ENCODE results near the gene PRKCB.

The PRKCB gene

GRCh38 chr16:23868136-23868535, 32.4 kb downstream of the PRKCB start:
- H3K4me3 ChIP-seq (ENCODE audit: low read depth, low read length) = no peak overlapping the region
- in situ Hi-C loops (cut with HindIII; ENCODE audit: low sequenced_read_pairs) = no loop called here
- no peak for DNase-seq (ENCODE audit: low read depth, low spot score)
- TF ChIP-seq, protein P1, sequence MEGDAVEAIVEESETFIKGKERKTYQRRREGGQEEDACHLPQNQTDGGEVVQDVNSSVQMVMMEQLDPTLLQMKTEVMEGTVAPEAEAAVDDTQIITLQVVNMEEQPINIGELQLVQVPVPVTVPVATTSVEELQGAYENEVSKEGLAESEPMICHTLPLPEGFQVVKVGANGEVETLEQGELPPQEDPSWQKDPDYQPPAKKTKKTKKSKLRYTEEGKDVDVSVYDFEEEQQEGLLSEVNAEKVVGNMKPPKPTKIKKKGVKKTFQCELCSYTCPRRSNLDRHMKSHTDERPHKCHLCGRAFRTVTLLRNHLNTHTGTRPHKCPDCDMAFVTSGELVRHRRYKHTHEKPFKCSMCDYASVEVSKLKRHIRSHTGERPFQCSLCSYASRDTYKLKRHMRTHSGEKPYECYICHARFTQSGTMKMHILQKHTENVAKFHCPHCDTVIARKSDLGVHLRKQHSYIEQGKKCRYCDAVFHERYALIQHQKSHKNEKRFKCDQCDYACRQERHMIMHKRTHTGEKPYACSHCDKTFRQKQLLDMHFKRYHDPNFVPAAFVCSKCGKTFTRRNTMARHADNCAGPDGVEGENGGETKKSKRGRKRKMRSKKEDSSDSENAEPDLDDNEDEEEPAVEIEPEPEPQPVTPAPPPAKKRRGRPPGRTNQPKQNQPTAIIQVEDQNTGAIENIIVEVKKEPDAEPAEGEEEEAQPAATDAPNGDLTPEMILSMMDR (IDR thresholded peaks at IDR 0.05; ENCODE audit: low read depth, low read length) = no peak

DNA sequence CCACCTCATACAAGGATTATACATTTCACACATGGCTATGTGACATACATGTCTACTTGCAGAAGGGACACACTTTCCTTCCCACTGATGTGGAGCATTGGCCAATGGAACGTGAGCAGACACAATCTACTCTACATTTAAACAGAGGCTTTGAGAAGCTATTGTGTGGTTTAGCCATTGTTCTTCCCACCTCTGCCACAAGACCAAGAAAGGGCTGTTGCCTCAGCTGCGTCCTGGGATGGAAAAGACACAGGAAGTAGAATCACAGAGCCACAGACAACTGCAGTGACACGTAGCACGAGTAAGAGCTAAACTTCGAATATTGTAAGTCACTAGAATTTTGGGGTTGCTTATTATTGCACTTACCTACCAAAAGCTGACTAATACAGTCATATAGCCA, 33.3 kb downstream of the PRKCB start:
- in situ Hi-C loops (cut with HindIII; ENCODE audit: low sequenced_read_pairs) = no loop called here
- TF ChIP-seq, protein P1 (IDR thresholded peaks at IDR 0.05; ENCODE audit: low read depth, low read length) = no peak
- H3K4me3 ChIP-seq (ENCODE audit: low read depth, low read length) = no peak overlapping the region
- no peak for DNase-seq (ENCODE audit: low read depth, low spot score)

DNA sequence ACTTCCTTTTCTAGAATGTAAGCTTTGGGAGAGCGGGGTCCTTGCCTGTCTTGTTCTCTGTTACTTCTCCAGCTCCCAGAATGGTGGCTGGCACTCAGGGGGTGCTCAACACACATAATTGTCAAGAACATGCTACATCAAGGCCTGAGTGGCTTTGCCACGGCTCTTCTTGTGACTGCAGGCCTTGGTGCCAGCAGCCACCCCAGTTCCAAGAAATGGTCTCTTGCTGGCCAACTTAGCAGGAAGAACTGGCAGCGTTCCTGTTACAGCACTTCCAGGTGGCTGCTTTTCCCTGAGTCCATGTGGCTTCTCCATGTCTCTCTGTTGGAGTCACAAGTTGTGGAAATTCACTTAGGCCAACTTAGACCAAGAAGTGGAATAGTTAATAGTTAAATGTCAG, 36.1 kb downstream of the PRKCB start:
- TF ChIP-seq, protein P1 (IDR thresholded peaks at IDR 0.05; ENCODE audit: low read depth, low read length) = no peak
- in situ Hi-C loops (cut with HindIII; ENCODE audit: low sequenced_read_pairs) = no loop called here
- DNase-seq (ENCODE audit: low read depth, low spot score) = no peak
- H3K4me3 ChIP-seq (ENCODE audit: low read depth, low read length) = no peak overlapping the region

DNA sequence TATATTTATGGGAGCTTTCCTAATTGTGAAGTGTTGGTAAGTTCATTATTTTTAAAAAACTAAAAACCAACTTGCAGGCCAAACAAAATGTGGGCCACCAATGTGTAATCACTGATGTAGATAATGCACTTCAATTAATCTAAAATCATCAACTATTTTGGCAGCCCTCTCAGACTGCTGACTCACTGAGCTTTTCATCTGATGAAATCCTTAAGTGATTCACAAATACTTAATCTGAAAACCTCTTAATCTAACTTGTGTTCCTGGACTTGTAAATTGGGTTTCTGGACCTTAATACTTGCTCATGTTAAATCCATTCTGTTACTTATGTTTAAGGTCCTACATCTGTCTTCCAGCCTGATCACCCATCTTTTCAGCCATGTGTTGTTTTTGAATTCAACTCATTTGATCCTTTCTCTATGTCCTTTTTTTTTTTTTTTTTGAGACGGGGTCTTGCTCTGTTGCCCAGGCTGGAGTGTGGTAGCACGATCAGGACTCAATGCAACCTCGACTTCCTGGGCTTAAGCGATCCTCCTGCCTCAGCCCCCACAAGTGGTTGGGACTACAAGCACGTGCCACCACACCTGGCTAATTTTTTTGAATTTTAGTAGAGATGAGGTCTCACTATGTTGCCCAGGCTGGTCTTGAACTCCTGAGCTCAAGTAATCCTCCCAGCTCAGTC, 39.0 kb downstream of the PRKCB start:
- in situ Hi-C loops (cut with HindIII; ENCODE audit: low sequenced_read_pairs) = no loop called here
- TF ChIP-seq, protein P1 (IDR thresholded peaks at IDR 0.05; ENCODE audit: low read depth, low read length) = no peak
- no peak overlapping the region for H3K4me3 ChIP-seq (ENCODE audit: low read depth, low read length)
- DNase-seq (ENCODE audit: low read depth, low spot score) = no peak

DNA sequence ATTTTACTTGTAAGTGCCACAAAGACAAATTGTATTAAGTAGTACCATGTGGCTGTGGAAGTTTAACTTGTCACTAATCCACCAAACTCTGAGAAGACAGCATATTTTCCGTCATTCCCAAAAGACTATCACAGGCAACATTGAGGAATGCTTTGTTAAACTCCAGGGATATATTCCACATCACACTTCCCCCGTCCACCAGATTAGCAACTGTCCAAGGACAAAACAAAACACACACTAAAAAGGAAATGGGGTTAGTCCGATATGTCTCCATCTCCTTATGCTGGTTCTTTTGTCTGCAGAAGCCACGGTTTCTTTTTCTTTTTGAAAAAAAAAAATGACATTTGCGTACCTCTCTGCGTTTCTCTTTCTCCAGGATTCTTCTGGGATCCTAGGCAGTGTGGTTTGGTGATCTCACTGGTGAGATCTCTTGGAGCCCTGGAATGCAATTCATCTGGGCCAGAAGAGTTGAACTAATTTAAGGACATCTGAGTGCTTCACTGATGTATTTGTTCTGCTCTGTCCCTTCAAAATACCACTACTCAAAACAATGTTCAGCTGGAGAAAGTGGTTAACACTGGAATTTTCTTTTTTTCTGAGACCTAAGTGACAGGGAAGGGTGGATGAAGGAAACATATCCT, 40.6 kb downstream of the PRKCB start:
- H3K4me3 ChIP-seq (ENCODE audit: low read depth, low read length) = no peak overlapping the region
- TF ChIP-seq, protein P1 (IDR thresholded peaks at IDR 0.05; ENCODE audit: low read depth, low read length) = no peak
- in situ Hi-C loops (cut with HindIII; ENCODE audit: low sequenced_read_pairs) = no loop called here
- no peak for DNase-seq (ENCODE audit: low read depth, low spot score)

- DNase-seq (ENCODE audit: low read depth, low spot score) = no peak
- in situ Hi-C loops (cut with HindIII; ENCODE audit: low sequenced_read_pairs) = no loop called here
- H3K4me3 ChIP-seq (ENCODE audit: low read depth, low read length) = no peak overlapping the region
- TF ChIP-seq, protein P1 (IDR thresholded peaks at IDR 0.05; ENCODE audit: low read depth, low read length) = no peak
These were observed 41.6 kb downstream of the PRKCB start for GRCh38 chr16:23877107-23878070.

Data from astrocyte of the spinal cord (primary cell).